Occipital lobe (tissue), 2 donors: ENCODE results near the gene TTLL11. TPM values are rescaled to one million over a fixed set of nuclear protein-coding genes. Genes with fewer than 3 reads are reported as not detected.
"Not testable (repeated sequence)": the region's sequence is repeated elsewhere in the genome, so short reads cannot be mapped to it uniquely, and the experiment has no call there.

Experiments
- DNase-seq: peaks from one replicate; lab custom pipeline; 2025; lab: John Stamatoyannopoulos, UW
- total RNA-seq: library from RNA; depleted of rRNA; stranded (reverse); fragments of >200 nt; gene quantifications from one replicate; pipeline ENCODE4 v1.2.3, GENCODE V29; 2014

Gene TTLL11
- total RNA-seq, 1 donor from 2014 or later, result 26.8 TPM

GRCh38 chr9:122125158-122125508 lies 32.0 kb upstream of the TTLL11 start:
- DNase-seq, result peak; percentile 81

GRCh38 chr9:122124528-122124927 lies 31.4 kb upstream of the TTLL11 start:
- DNase-seq, result no peak

- DNase-seq, result no peak
These were observed 30.9 kb upstream of the TTLL11 start for GRCh38 chr9:122124048-122124447.

- peak; percentile 31 for DNase-seq
These were observed 30.0 kb upstream of the TTLL11 start for GRCh38 chr9:122122903-122123632.

GRCh38 chr9:122122468-122122867 lies 29.4 kb upstream of the TTLL11 start:
- no peak for DNase-seq

- DNase-seq, result no peak
These were observed 28.8 kb upstream of the TTLL11 start for GRCh38 chr9:122121931-122122330.

- DNase-seq, result no peak
These were observed 28.3 kb upstream of the TTLL11 start for GRCh38 chr9:122121391-122121790.

- DNase-seq, result no peak
These were observed 27.4 kb upstream of the TTLL11 start for GRCh38 chr9:122120316-122121071.

- no peak for DNase-seq
These were observed 26.6 kb upstream of the TTLL11 start for GRCh38 chr9:122119721-122120120.

- no peak for DNase-seq
These were observed 26.0 kb upstream of the TTLL11 start for GRCh38 chr9:122119166-122119521.

- DNase-seq, result no peak
These were observed 25.4 kb upstream of the TTLL11 start for GRCh38 chr9:122118343-122119165.

- not testable (repeated sequence) for DNase-seq
These were observed 24.1 kb upstream of the TTLL11 start for GRCh38 chr9:122117241-122117640.

GRCh38 chr9:122116448-122117173 lies 23.5 kb upstream of the TTLL11 start:
- no peak for DNase-seq

- no peak for DNase-seq
These were observed 22.9 kb upstream of the TTLL11 start for GRCh38 chr9:122116040-122116439.

GRCh38 chr9:122115176-122116035 lies 22.3 kb upstream of the TTLL11 start:
- no peak for DNase-seq

GRCh38 chr9:122113574-122113973 lies 20.5 kb upstream of the TTLL11 start:
- DNase-seq, result no peak

GRCh38 chr9:122112238-122112637 lies 19.1 kb upstream of the TTLL11 start:
- no peak for DNase-seq

- no peak for DNase-seq
These were observed 18.4 kb upstream of the TTLL11 start for GRCh38 chr9:122111413-122112085.

GRCh38 chr9:122110100-122110833 lies 17.2 kb upstream of the TTLL11 start:
- DNase-seq, result no peak
